Measurements from ENCODE around the gene SLCO4A1. TPM values are rescaled to one million over a fixed set of nuclear protein-coding genes. Genes with fewer than 3 reads are reported as not detected.

Gene SLCO4A1
- total RNA-seq, 1 donor from 2014 or later = 7.3 TPM

- no peak for DNase-seq (ENCODE audit: extremely low read depth, low read depth, low spot score)
These were observed 8.4 kb downstream of the SLCO4A1 start for GRCh38 chr20:62650551-62651284.

- no peak for DNase-seq (ENCODE audit: extremely low read depth, low read depth, low spot score)
These were observed 9.2 kb downstream of the SLCO4A1 start for GRCh38 chr20:62651285-62652021.

GRCh38 chr20:62652041-62652893 is 10.0 kb downstream of the SLCO4A1 start:
- DNase-seq (ENCODE audit: extremely low read depth, low read depth, low spot score) = peak; percentile 87

GRCh38 chr20:62652894-62653305 is 10.6 kb downstream of the SLCO4A1 start:
- no peak for DNase-seq (ENCODE audit: extremely low read depth, low read depth, low spot score)

GRCh38 chr20:62653373-62653772 is 11.1 kb downstream of the SLCO4A1 start:
- no peak for DNase-seq (ENCODE audit: extremely low read depth, low read depth, low spot score)

DNA sequence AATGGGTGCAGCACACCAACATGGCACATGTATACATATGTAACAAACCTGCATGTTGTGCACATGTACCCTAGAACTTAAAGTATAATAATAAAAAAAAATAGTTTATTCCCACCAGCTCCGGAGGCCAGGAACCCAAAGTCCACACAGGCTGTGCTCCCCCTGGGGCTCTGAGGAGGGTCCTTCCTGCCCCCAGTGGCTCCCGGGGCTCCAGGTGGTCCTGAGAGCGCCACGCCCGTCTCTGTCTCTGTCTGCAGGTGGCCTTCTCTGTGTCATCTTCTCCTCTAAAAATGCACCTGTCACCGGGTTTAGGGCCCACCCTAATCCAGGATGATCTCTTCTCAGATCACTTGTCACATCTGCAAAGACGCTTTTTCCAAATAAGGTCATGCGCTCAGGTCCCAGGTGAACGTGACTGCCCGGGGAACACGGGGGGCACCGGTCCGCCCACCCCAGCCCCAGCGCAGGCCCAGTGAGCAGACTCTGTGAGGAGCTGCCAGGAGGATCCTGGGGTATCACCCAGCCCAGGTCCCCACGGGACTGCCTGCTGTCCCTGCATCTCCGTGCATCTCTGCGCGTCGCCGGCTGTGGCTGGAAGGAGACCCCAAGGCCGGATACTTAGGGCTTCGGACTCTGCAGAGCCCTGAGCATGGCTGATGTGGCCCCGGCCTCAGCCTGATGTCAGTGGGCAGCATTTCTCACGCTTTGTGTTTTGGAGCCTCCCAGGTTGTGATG is 11.8 kb downstream of the SLCO4A1 start:
- no peak for DNase-seq (ENCODE audit: extremely low read depth, low read depth, low spot score)

- DNase-seq (ENCODE audit: extremely low read depth, low read depth, low spot score) = no peak
These were observed 13.2 kb downstream of the SLCO4A1 start for GRCh38 chr20:62655282-62656196.

DNA sequence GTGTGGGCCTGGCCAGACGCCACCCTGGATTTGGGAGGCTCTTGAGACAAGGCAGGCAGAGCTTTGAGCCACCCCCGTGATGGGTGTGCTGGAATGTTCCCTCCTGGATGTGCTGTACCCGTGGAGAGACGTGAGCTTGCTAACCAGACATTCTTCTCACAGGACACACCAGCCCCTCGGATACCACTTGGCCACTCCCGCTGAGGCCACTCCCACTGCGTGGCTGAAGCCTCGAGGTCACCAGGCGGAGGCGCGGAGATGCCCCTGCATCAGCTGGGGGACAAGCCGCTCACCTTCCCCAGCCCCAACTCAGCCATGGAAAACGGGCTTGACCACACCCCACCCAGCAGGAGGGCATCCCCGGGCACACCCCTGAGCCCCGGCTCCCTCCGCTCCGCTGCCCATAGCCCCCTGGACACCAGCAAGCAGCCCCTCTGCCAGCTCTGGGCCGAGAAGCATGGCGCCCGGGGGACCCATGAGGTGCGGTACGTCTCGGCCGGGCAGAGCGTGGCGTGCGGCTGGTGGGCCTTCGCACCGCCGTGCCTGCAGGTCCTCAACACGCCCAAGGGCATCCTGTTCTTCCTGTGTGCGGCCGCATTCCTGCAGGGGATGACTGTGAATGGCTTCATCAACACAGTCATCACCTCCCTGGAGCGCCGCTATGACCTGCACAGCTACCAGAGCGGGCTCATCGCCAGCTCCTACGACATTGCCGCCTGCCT is 14.1 kb downstream of the SLCO4A1 start:
- DNase-seq (ENCODE audit: extremely low read depth, low read depth, low spot score) = no peak

DNA sequence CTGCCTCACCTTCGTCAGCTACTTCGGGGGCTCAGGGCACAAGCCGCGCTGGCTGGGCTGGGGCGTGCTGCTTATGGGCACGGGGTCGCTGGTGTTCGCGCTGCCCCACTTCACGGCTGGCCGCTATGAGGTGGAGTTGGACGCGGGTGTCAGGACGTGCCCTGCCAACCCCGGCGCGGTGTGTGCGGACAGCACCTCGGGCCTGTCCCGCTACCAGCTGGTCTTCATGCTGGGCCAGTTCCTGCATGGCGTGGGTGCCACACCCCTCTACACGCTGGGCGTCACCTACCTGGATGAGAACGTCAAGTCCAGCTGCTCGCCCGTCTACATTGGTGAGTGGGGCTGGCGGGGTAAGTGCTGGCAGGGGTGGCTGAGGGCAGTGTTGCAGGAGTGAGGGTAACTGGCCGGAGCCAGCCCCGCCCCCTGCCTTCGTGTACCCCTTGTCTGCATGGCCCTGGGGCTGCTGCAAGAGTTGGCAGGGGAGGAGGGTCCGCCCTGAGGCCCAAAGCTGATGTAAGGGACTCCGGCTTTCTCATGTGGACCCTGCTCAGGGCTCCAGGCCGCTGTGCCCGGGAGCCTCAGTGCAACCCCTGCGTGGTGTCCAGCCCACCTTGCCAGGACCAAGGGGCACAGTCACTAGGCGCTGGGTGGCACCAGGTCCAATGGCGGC is 14.8 kb downstream of the SLCO4A1 start:
- no peak for DNase-seq (ENCODE audit: extremely low read depth, low read depth, low spot score)

DNA sequence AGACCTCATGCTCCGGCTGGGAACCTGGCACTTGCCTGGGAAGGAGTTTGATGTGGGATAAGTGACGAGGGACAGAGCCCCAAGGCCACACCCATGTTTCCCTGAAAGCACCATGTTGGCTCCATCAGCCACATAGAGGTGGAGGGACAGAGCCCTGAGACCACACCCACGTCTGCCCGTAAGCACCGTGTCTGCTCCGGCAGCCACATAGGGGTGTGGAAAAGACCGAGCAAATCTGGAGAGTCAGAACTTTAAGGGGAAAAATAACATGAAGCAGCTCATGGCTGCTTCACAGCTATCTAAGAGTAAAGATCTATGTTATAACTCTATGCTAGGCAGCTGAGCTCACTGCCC is 15.3 kb downstream of the SLCO4A1 start:
- DNase-seq (ENCODE audit: extremely low read depth, low read depth, low spot score) = no peak

GRCh38 chr20:62657956-62658355 is 15.7 kb downstream of the SLCO4A1 start:
- no peak for DNase-seq (ENCODE audit: extremely low read depth, low read depth, low spot score)

DNA sequence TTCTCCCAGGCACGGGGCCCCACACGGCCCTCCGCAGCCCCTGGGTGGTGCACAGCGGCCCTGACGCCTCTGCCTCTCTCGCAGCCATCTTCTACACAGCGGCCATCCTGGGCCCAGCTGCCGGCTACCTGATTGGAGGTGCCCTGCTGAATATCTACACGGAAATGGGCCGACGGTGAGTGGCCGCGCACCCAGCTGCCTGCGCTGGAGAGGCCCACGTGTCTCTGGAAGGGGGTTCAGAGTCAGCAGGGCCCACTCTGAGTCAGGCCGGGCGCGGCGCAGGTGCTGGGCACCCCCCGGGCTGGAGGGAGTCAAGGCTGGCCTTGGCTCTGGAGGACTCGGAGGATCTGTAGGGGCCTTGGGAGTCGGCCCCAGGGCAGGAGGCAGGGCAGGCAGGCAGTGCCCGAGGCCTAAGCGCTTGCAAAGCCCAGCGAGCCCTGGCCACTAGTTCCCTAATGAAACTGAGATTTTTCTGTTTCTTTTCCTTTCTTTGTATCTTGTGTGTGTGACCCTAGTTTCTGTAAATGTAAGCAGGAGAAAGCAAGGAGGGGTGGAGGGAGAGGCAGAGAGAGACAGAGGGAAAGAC is 16.4 kb downstream of the SLCO4A1 start:
- DNase-seq (ENCODE audit: extremely low read depth, low read depth, low spot score) = no peak

DNA sequence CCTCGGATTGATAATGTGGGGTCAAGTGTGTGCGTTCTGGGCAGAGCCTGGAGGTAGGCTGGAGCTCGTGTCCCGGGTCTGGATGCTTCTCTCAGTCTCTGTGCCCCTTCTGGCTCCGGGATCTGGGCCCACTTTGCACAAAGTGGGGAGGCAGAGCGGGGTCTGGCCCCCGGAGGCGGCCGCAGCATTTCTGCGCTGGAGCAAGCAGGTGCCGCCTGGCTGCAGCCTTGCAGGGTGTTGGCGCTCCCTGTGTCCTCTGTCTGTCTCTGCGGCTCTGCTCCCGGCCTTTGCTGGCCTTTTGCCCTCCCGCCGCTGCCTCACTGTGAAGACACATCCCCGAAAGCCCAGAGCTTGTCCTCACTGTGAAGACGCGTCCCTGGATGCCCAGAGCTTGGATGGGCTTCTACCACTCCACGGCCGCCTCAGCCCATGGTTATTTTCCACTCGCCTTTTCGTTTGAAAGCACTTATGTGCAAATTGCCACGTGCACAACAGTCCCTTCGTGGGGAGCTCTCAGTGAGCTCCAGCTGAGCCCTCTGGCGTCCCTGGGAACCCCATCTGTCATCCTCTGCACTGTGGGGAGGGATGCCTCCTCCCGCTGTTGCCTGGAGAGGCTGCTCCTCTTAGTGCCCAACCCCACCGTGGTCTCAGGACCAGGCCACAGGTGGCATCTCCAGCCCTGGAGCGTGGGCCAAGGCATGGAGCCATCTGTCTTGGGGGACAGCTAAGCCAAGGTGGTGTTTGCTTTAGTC is 17.4 kb downstream of the SLCO4A1 start:
- DNase-seq (ENCODE audit: extremely low read depth, low read depth, low spot score) = no peak

- DNase-seq (ENCODE audit: extremely low read depth, low read depth, low spot score) = no peak
These were observed 17.9 kb downstream of the SLCO4A1 start for GRCh38 chr20:62660240-62660615.

- no peak for DNase-seq (ENCODE audit: extremely low read depth, low read depth, low spot score)
These were observed 18.5 kb downstream of the SLCO4A1 start for GRCh38 chr20:62660768-62661167.

GRCh38 chr20:62661647-62662046 is 19.3 kb downstream of the SLCO4A1 start:
- no peak for DNase-seq (ENCODE audit: extremely low read depth, low read depth, low spot score)

DNA sequence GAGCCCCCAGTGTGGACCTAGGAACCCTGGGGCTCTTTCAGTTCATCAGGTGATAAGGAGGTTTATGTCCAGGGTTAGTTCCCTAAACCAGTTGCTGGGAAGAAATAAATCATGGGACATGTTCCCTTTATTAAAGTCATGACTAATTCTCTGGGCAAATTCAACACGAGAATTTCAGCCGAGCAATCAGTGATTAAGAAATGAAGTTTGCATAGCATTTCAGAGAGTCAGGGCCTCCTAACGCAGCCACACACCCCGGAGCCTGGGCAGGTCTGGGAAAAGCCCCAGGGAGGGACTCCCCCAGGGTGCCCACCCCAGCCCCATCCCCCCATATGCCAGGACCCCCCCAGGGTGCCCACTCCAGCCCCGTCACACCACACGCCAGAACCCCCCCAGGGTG is 20.1 kb downstream of the SLCO4A1 start:
- DNase-seq (ENCODE audit: extremely low read depth, low read depth, low spot score) = no peak
